Stimulated activated CD4-positive, alpha-beta T cell treated with anti-CD3 and anti-CD28 coated beads, TNF-alpha, amount 100 ng/mL, for 1 hour (primary cell): ENCODE results near the gene MPL.

ENCODE experiments used
- DNase-seq, 3 donors: peaks; one replicate each; pipeline ENCODE4 v3.0.0-alpha.2; 2020; ENCODE audit warnings: low read depth in 3 of 3, low spot score in 1 of 3

The MPL gene

DNA sequence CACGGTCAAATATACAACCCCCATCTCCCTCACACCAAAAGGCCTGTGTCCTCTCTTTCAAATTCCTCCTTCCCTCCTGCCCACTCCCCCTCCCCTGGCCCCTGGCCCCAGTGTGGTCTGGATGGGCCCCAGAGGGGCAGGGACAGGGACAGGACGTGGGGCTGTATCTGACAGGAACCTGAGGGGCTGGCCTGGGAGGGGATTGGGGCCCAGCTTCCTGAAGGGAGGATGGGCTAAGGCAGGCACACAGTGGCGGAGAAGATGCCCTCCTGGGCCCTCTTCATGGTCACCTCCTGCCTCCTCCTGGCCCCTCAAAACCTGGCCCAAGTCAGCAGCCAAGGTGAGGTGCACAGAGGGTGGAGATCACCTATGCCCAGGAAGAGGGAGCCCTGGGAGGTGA lies at the start of gene MPL:
MPL (plus strand) TSS at position 231 of the 400 bp plus-strand sequence; CDS start at position 262, 31 bp downstream.
- no peak for DNase-seq

DNA sequence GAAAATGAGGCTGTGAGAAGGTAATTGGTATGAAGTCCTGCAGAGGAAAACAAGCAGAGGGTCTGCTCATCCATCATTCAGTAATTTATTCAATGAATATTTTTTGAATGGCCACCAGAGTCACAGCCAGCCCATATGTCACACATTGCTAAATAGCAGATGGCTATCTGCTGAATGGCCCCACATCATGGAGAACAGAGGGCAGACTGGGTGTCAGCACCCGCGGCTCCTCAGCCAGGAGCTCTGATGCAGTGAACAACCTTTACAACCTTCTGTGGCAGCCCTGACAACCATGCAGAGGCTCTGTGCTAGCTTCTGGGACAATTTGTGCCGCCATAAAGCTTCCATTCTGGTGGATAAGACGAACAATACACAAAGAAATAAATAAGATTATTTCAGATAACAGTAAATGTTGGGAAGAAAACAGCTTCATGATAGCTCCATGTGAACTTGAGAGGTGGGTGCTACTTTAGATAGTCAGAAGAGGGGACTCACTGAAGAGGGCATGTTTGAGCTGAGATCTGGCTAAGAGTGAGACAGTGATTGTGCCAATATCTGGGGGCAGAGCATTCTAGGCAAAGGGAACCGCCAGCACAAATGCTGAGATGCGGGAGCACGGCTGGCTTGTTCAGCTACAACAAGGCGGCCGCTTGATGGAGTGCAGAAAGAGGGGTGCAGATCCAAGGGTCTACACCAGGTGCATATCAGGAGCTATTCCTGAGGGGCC lies 49.4 kb upstream of the MPL start:
- no peak for DNase-seq

DNA sequence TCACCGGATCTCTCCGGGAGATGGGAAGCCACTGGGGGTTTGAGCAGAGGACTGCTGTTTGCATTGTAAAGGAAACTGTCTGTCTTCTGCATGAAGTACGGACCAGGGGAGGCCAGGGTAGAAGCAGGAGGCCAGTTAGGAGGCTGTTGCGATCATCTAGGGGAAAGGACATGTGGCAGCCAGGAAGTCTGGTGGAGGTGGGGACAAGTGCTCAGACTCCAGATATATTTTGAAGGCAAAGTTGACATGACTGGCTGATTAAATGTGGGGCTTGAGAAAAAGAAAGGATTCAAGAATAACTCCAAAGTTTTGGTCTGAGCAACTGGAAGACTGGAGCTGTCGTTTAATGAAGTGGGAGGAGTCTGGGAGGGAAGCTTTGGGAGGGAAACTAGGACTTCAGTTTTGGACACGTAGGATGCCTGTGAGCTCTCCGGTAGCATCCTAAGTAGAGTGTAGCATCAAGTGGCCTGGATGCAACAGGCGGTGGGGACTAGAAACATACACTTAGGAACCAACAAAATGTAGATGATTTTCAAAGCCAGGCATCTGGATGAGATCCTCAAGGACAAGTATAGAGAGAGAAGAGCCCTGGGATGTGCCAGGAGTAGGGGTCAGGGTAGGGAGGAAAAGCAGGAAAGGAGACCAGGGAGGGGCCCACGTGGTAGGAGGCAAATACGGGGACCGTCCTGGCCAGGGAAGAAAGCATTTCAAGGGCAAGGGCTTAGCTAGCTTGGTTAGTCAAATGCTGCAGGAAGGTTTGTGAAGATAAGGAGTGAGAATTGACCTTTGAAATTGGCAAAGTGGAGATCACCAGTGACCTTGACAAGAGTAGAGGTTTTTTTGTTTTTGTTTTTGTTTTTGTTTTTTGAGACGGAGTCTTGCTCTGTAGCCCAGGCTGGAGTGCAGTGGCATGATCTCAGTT lies 48.6 kb upstream of the MPL start:
- no peak for DNase-seq

DNA sequence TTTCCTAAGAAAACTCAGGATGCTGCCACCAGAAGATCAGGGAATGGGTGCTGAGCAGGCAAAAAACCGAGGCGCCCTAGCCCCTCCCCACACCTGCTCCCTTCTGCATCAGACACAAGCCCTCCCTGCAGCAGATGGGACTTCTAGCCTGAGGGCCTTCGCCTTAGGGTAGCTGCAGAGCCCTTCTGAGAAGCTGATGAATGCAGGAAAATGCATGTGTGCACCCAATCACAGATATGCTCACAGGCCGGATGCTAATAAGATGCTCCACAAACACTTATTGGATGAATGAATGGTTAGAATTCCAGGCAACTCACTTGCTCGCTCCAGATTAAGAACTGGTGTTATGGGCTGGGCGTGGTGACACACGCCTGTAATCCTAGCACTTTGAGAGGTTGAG lies 45.4 kb upstream of the MPL start:
- no peak for DNase-seq

DNA sequence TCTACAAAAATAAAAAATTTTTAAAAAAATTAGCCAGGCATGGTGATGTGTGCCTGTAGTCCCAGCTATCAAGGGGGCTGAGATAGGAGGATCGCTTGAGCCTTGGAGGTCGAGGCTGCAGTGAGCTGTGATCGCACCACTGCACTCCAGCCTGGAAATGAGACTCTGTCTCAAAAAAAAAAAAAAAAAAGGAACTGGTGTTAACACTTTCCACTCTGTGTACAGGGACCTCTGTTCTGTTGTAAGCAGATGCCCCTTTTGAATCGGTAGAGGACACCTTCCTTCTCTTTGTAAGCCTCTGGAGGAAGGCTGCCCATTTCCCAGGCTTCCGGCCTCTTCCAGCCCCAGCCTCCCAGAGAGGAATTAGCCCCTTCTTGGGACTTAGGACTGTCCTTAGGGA lies 44.9 kb upstream of the MPL start:
- no peak for DNase-seq

DNA sequence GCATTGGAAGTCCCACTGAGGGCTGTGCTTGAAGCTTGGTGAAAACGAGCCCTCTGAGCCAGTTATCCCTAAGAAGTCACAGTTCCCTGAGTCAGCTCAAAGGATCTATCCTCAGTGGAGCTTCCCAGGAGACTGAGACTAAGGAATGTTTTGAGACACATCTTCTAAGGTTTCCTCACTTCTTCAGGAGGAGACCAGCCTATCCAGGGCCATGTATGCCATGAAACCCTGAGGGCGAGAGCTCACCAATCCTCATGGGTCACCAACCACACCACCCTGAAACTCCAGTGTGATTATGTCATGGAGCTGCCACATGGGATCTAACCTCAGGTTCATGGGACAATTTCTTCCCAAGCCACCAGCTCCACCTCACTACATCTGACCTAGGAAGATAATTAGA lies 44.4 kb upstream of the MPL start:
- DNase-seq = no peak

DNA sequence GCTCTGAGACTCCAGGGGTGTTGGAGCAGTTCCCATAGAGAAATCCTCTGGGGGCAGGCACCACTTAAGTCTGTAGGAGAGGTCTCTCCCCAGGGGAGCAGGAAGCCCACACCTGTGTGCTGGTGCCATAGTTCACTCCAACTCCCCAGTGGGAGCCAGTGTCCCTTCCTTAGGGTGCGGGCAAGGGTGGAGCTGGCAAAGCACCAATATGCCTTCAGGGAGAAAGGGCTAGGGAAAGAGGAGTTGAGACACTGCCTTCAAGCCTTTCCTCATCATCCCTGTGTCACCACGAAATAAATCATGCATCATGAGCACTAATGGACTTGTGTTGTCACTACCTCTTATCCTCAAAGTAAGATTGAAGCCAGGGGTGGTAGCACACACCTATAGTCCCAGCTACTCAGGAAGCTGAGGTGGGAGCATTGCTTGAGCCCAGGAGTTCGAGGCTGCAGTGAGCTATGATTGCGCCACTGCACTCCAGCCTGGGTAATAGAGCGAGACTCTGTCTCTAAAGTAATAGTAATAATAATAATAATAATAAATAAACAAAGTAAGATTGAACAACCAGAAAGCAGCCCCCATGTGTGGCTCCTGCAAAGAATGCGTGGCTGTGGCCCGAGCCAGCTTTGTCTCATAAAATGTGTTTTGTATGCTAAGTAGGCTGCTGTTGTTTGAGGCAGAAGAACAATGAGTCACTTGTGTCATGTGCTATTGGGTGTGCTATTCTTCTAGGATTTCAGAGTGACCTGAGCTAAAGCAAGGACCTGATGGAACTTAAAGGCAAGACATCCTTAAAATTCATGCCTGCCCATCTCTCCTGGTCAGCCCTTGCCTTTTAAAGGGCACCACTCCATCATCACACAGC lies 43.5 kb upstream of the MPL start:
- no peak for DNase-seq

DNA sequence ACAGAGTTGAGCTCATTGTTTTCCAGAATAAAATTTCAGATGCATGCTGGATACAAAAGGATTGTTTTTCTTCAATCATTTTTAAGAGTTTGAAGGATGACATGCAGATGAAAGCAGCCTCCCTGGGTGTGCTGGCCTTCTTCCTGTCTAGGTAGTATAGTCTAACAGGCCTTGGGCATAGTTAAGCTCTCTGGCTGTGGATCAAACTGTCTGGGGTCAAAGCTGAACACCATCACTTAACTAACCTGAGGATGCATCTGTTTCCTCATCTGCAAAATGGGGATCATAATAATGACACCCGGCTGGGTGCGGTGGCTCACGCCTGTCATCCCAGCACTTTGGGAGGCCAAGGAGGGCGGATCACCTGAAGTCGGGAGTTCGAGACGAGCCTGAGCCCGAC lies 42.9 kb upstream of the MPL start:
- no peak for DNase-seq

DNA sequence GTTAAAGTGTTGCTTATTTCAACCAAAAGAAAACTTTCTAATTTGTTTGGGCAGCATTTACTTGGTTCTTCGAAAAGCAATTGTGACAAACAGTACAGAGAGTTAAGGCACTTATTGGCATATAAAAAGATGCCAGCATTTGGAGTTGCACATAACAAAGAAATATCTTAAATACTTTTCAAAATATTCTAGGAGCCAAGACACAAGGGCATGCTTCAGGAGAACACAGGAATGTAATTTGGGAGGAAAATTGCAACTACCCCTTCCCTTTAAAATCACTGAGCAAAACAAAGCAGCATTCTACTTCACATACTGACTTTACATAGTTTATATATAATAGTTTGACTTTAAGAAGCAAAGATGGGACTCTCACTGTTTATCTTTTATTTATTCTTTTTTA lies 41.4 kb upstream of the MPL start:
- DNase-seq = no peak

DNA sequence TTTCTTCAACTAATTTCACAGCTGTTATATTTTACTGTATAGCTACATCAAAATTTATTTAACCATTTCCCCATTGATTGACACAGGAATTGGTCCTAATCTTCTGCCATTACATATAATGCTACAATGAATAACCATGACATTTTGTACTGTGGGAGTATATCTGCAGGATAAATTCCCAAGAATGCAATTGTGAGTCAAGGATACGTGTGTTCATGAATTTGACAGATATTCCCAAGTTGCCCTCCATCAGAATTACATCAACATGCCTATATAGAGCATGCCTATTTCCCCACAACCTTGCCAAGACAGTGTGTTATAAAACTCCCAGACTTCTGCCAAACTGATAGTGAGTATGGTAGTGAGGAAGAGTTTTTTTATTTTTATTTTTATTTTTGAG lies 39.6 kb upstream of the MPL start:
- no peak for DNase-seq

DNA sequence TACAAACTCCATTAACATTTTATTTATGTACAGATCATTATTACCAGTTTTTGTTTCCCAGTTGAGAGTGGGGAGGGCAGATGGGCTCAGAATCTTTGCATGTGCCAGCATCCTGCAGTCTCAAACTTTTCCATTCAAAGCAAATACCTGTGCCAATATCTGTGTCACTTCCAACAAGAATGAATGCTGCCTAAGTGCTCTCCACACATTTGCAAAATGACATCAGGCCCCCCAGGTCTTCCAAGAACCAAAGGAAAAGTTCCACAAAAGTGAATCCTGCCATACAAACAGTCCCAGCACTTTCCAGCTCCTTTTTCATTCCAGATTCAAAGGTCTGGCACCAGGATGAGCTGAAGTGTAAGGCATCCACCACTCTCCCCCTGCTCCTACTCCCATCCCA lies 38.5 kb upstream of the MPL start:
- no peak for DNase-seq

DNA sequence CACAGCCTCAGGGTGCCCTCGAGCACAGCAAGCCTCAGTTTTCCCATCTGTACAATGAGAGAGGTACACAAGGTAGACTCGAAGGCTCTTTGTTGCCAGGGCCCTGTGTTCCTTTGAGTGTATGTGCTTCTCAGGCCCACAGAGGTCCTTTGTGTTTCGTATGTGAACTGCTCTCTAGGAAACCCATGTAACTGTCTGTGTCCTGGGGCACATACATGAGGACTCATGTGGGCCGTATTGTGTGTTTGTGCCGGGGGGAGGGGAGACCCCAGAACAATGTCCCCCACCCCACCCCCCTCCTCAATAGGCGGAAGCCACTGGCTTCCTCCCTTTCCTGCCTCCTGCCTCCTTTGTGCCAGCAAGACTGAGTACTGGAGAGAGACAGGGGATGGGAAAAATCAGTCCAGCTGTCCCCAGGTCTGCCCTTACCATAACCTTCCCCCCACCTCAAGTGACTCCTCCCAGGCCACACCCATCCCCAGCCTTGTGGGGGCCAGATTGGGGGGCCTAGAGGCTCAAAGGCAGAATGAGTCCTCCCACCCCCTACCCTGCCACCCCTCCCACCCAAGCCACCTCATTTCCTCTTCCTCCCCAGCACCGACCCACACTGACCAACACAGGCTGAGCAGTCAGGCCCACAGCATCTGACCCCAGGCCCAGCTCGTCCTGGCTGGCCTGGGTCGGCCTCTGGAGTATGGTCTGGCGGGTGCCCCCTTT lies 37.1 kb upstream of the MPL start, which contains the start of gene TIE1:
TIE1 (plus strand) TSS at position 605 of the 717 bp plus-strand sequence; CDS start at position 695, 90 bp downstream.
- no peak for DNase-seq

DNA sequence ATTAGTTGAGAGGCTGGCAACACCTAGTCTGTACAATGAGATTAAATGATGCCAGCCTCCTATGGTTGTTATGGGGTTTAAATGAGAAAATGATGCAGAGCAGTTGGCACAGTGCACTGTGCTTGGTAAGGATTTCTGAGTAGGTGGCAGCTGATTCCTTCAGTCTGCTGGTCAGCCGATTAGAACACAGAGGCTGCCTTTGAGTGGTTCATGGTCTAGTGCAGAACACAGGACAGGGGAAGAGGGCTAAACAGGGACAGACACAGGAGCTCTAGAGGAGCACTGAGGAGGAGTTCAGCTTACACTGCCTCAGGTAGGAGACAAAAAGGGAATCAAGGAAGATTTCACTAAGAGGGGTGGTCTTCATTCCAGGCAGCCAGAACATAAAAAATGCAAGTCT lies 35.4 kb upstream of the MPL start:
- DNase-seq = no peak

DNA sequence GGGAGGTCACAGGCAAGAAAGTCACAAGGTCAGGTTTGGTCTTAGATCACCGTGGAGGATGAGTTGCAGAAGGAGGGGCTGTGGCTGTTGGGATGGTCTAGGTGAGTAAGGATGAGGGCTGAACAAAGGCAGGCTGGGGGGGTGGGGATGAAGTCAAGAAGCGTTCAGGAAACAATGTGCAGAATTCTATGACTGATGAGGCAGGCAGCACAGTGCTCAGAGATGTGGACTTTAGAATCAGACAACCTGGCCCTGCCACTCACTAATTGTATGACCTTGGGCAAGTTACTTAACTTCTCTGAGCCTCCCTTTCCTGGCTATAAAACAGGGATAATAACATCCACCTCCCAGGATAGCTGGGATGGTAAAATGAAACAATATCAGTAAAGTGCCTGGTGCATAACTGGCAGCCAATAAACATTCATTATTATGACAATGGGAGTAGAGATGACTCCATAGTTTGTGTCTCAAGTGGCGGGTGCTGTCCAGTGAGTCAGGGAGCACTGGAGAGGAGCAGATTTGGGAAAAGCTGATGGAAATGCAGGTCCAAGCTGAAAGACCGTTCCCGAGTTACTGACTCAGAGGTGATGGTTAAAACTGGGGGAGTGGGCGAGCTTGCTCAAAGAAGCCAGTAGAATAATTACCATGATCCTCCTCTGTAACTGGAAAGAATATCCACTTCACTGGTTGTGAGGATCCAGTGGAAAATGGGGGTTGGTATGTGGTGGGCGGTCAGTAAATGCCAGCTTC lies 34.7 kb upstream of the MPL start:
- DNase-seq = no peak

DNA sequence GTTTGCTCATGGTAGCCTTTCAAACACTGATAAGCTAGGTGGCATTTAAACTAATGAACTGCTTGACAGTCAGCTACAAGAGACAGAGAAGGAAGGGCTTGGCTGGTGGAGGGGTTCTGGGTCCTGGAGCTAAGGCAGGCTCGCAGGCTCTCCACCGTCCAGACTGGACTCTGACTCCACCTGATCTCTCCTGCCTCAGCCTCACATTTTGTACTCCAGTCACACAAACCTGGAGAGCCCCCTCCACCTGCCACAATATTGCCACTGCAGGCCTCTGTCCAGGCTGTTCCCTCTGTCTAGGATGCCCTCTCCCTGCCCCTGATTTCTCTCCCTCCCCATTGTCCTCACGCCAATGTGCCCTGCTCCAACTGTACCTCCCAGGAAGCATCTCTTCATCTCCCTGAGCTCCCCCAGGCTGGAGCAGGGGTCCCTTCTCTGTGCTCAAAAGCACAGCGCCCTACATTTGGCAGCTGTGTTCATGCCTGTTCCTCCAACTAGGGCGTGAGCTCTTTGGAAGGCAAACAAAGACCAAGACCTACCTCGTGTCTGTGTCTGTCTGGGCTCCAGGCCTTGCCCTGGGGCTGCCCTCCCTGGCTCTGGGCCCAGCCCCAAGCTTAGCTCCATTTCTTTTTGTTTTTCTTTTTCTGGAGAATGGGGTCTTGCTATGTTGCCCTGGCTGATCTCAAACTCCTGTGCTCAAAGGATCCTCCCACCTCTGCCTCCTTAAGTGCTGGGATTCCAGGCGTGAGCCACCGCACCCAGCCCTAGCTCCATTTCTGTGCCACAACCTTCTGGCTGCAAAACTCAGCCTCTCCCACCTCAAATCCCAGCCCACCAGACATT lies 33.9 kb upstream of the MPL start:
- no peak for DNase-seq

DNA sequence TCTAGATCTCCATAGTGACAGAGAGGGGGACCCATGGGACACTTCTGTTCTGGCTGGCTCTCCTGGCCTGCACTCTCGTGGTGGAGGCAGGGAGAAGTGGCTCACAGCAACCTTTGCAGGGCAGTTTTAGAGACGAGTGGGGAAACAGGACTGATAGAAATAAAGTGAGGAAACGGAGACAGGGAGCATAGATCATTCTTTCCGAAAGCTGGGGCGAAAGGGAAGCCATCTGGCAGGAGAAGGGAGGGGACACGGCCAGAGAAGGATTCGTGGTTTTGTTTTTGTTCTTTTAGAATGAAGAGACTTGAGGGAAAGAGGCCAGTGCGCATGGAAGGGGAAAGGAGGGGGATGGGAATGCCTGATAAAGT lies 33.3 kb upstream of the MPL start:
- no peak for DNase-seq

DNA sequence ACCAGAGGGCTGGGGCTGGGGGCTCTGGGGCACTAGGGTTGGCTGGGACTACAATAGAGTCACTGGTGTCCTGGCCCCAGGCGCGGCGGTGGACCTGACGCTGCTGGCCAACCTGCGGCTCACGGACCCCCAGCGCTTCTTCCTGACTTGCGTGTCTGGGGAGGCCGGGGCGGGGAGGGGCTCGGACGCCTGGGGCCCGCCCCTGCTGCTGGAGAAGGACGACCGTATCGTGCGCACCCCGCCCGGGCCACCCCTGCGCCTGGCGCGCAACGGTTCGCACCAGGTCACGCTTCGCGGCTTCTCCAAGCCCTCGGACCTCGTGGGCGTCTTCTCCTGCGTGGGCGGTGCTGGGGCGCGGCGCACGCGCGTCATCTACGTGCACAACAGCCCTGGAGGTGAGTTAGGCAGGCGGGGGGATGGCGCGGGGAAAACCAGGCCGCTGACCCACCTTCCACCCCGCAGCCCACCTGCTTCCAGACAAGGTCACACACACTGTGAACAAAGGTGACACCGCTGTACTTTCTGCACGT lies 32.8 kb upstream of the MPL start:
- no peak for DNase-seq

DNA sequence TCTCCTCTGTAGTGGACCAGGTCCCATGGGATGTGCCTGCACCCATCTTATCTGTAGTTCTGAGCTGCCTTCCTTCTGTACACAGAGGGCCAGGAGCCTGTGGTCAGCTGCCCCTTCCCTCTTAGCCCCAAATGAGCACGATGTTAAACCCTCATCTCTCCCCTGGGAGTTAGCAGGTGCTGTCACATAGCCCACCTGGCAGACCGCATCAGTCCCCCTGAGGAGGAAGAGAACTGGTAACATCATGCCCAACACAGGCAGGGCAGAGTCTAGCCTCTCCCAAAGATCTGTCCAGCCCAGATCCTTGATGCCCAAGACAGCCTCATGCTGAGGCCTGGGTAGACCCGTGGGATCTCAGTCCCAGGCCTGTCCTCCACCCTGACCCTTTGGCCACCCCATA lies 32.2 kb upstream of the MPL start:
- no peak for DNase-seq
